ENCODE measurements around the gene LRRC37B. TPM values are rescaled to one million over a fixed set of nuclear protein-coding genes. Genes with fewer than 3 reads are reported as not detected.
"Not testable (repeated sequence)": the region's sequence is repeated elsewhere in the genome, so short reads cannot be mapped to it uniquely, and the experiment has no call there.

The LRRC37B gene
- total RNA-seq, 6 donors from 2014 or later = 13.7 to 77.5 (median 23.4) TPM

GRCh38 chr17:32083550-32083979, 76.4 kb downstream of the LRRC37B start:
- ATAC-seq (ENCODE audit: low FRiP score in 2 of 2) = peak; percentile 51 to 61
- peak overlapping the region in 1 of 4 donors; percentile 40 for H3K27ac ChIP-seq

GRCh38 chr17:32084003-32084941, 77.1 kb downstream of the LRRC37B start:
- H3K4me3 ChIP-seq = peak overlapping the region; percentile 25 to 53 (median 46)
- DNase-seq (peak in 1 of 2 donors; percentile 41), ATAC-seq (ENCODE audit: low FRiP score in 2 of 2) (peak; percentile 40 to 67)
- not testable (repeated sequence) for H3K27me3 ChIP-seq, H3K9me3 ChIP-seq, H3K36me3 ChIP-seq
- peak overlapping the region in 1 of 4 donors; percentile 40 for H3K27ac ChIP-seq
- peaks cover 0 to 12% (median 0%) of the 10 kb centered on the region in 4 donors for H3K4me1 ChIP-seq
- 2% methylated on average over 10 of the region's 39 CpGs; no CpG with 5 or more reads in 1 of the 2 donors for WGBS, 2 donors

More at GRCh38 chr17:32083550-32083979, 76.4 kb downstream of the LRRC37B start:
- peaks cover 0 to 12% (median 0%) of the 10 kb centered on the region in 4 donors for H3K4me1 ChIP-seq
- not testable (repeated sequence) for H3K27me3 ChIP-seq, H3K36me3 ChIP-seq, H3K9me3 ChIP-seq
- WGBS, 2 donors = 4 to 17% methylated on average over 5 to 6 of the region's 17 CpGs
- peak in 1 of 2 donors; percentile 56 for DNase-seq
- peak overlapping the region; percentile 25 to 53 (median 46) for H3K4me3 ChIP-seq

GRCh38 chr17:32084942-32085829, 78.0 kb downstream of the LRRC37B start:
- not testable (repeated sequence) for H3K36me3 ChIP-seq, H3K9me3 ChIP-seq, H3K4me1 ChIP-seq, H3K27me3 ChIP-seq, DNase-seq, H3K4me3 ChIP-seq, H3K27ac ChIP-seq
- peak in 1 of 2 donors; percentile 30 for ATAC-seq (ENCODE audit: low FRiP score in 2 of 2)
- WGBS, 2 donors = 32 to 41% methylated on average over 12 to 15 of the region's 30 CpGs

GRCh38 chr17:32086833-32087232, 79.7 kb downstream of the LRRC37B start:
- not testable (repeated sequence) for H3K4me3 ChIP-seq; ATAC-seq (ENCODE audit: low FRiP score in 2 of 2); H3K4me1 ChIP-seq; H3K27ac ChIP-seq; DNase-seq; H3K9me3 ChIP-seq; H3K36me3 ChIP-seq; H3K27me3 ChIP-seq
- 96 to 100% methylated on average over 4 of the region's 4 CpGs for WGBS, 2 donors

- H3K27me3 ChIP-seq = not testable (repeated sequence)
Measured at GRCh38 chr17:32092062-32092461, 84.9 kb downstream of the LRRC37B start.

GRCh38 chr17:32099686-32100085, 92.5 kb downstream of the LRRC37B start:
- H3K4me3 ChIP-seq = no peak overlapping the region
- H3K36me3 ChIP-seq = no peaks in the 10 kb centered on the region
- 68 to 71% methylated on average over 2 of the region's 2 CpGs for WGBS, 2 donors
- no peaks in the 10 kb centered on the region for H3K9me3 ChIP-seq
- DNase-seq (no peak), ATAC-seq (ENCODE audit: low FRiP score in 2 of 2) (no peak)
- no peak overlapping the region for H3K27ac ChIP-seq
- peaks cover 0 to 9% (median 6%) of the 10 kb centered on the region in 4 donors for H3K4me1 ChIP-seq
- no peaks in the 10 kb centered on the region for H3K27me3 ChIP-seq
- TF ChIP-seq POLR2AphosphoS5 (IDR thresholded peaks at IDR 0.05) (no peak), EP300 (IDR thresholded peaks at IDR 0.05) (no peak), CTCF (IDR thresholded peaks at IDR 0.05) (no peak), POLR2A (IDR thresholded peaks at IDR 0.05) (no peak)

More at GRCh38 chr17:32092062-32092461, 84.9 kb downstream of the LRRC37B start:
- not testable (repeated sequence) for ATAC-seq (ENCODE audit: low FRiP score in 2 of 2); DNase-seq; H3K36me3 ChIP-seq; H3K27ac ChIP-seq; H3K4me1 ChIP-seq; H3K9me3 ChIP-seq; H3K4me3 ChIP-seq
- WGBS, 2 donors = 89 to 100% methylated on average over 1 of the region's 1 CpG

GRCh38 chr17:32100323-32100722, 93.1 kb downstream of the LRRC37B start:
- H3K36me3 ChIP-seq; H3K9me3 ChIP-seq; ATAC-seq (ENCODE audit: low FRiP score in 2 of 2); DNase-seq; H3K27ac ChIP-seq; H3K4me3 ChIP-seq; H3K4me1 ChIP-seq; H3K27me3 ChIP-seq: not testable (repeated sequence)
- 88 to 96% methylated on average over 8 of the region's 8 CpGs for WGBS, 2 donors

All from upper lobe of left lung (tissue), 6 donors.